Lung (tissue), 12 donors: ENCODE results near the gene LORICRIN. TPM values are rescaled to one million over a fixed set of nuclear protein-coding genes. Genes with fewer than 3 reads are reported as not detected.

Experiments used
- ATAC-seq: fragments of 200-7000 bp; cut with Tn5 transposase; one replicate; pipeline ENCODE4 v1.9.1; 2020; ENCODE audit warnings: moderate number of reproducible peaks; ENCODE audit not compliant: insufficient read depth, low FRiP score
- DNase-seq, 3 donors: peaks; one replicate each; pipeline ENCODE4 v3.0.0-alpha.2; 2013 to 2017
- H3K27ac ChIP-seq, 2 donors: one replicate each; pipeline ENCODE4 v1.5.1; 2013; ENCODE audit warnings: mild to moderate bottlenecking in 2 of 2, moderate library complexity in 2 of 2, control low read depth in 1 of 2, inconsistent platforms in 1 of 2, low read depth in 1 of 2, low read length in 1 of 2
- H3K27me3 ChIP-seq, 3 donors: one replicate each; pipeline ENCODE4 v1.5.1; 2013; ENCODE audit warnings: low read length in 2 of 3; ENCODE audit not compliant: control insufficient read depth in 3 of 3, insufficient read depth in 3 of 3
- H3K36me3 ChIP-seq, 4 donors: one replicate each; pipeline ENCODE4 v1.5.1; 2013; ENCODE audit warnings: low read length in 4 of 4, mild to moderate bottlenecking in 1 of 4, moderate library complexity in 1 of 4; ENCODE audit not compliant: control insufficient read depth in 4 of 4, insufficient read depth in 4 of 4
- H3K4me1 ChIP-seq, 5 donors: one replicate each; pipeline ENCODE4 v1.5.1; 2013; ENCODE audit warnings: low read length in 5 of 5, mild to moderate bottlenecking in 2 of 5, moderate library complexity in 1 of 5; ENCODE audit not compliant: control insufficient read depth in 5 of 5, insufficient read depth in 5 of 5
- H3K4me3 ChIP-seq: one replicate; pipeline ENCODE4 v1.5.1; 2013; ENCODE audit warnings: mild to moderate bottlenecking, control low read depth, moderate library complexity
- H3K9ac ChIP-seq, 2 donors: one replicate each; pipeline ENCODE4 v1.5.1; 2013; ENCODE audit warnings: low read length in 2 of 2, control low read depth in 1 of 2; ENCODE audit not compliant: insufficient read depth in 1 of 2
- H3K9me3 ChIP-seq, 4 donors: one replicate each; pipeline ENCODE4 v1.5.1; 2013; ENCODE audit warnings: low read length in 3 of 4, mild to moderate bottlenecking in 1 of 4, moderate library complexity in 1 of 4; ENCODE audit not compliant: control insufficient read depth in 4 of 4, insufficient read depth in 3 of 4
- WGBS, 2 donors: extraction: QIAGEN DNeasy Blood & Tissue Kit; methylation state at CpG; one replicate each; pipeline ENCODE4 v1.1.7; 2013; 5-methylcytosine and 5-hydroxymethylcytosine counted together
- polyA plus RNA-seq, 2 donors: library from polyadenylated mRNA; stranded (reverse); fragments of 200-250 nt; gene quantifications; one replicate each; pipeline ENCODE4 v1.2.1, GENCODE V29; 2013
- total RNA-seq, 2 donors: library from RNA; depleted of rRNA in 1 of 2; stranded (reverse); fragments of >200 nt in 1 of 2; gene quantifications; one replicate each; pipeline ENCODE4 v1.2.1, GENCODE V29; 2014 to 2021
- TF ChIP-seq, protein P1 (sequence below): IDR thresholded peaks from 2 replicates; pipeline ENCODE4 v1.5.1; 2012; ENCODE audit warnings: mild to moderate bottlenecking; ENCODE audit errors: control extremely low read depth, extremely low read depth
- donor health status: control.
- donor health status: control.
- donor health status: Bipolar disorder and iron deficiency.
- donor health status: healthy.
- donor health status: DM: yes; HTN: yes; CAD: no.

The LORICRIN gene
- total and polyA plus RNA-seq, 4 donors = not detected

DNA sequence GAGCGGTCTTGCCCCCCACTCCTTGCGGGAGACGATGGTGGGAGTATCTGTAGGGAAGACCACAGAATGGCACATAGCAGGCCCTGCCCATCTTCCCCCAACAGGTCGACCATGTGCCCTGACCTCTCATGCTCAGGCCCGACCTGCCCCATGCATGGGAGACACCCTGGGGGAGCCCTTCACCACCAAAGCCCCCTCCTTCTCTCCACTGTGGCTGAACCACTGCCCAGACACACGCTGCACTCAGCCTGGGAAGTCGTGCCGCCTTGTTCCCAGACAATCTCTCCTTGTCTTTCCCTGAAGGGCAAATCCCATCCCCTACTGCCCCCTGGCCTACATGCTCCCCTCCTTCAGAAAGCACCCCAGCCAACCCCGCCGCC, 47.7 kb downstream of the LORICRIN start:
- Histone ChIP-seq H3K9ac (no peak overlapping the region), H3K4me1 (no peaks in the 10 kb centered on the region), H3K36me3 (no peaks in the 10 kb centered on the region), H3K27ac (no peak overlapping the region), H3K9me3 (no peaks in the 10 kb centered on the region), H3K27me3 (no peaks in the 10 kb centered on the region), H3K4me3 (no peak overlapping the region)
- DNase-seq (no peak), ATAC-seq (no peak)
- TF ChIP-seq, protein P1, sequence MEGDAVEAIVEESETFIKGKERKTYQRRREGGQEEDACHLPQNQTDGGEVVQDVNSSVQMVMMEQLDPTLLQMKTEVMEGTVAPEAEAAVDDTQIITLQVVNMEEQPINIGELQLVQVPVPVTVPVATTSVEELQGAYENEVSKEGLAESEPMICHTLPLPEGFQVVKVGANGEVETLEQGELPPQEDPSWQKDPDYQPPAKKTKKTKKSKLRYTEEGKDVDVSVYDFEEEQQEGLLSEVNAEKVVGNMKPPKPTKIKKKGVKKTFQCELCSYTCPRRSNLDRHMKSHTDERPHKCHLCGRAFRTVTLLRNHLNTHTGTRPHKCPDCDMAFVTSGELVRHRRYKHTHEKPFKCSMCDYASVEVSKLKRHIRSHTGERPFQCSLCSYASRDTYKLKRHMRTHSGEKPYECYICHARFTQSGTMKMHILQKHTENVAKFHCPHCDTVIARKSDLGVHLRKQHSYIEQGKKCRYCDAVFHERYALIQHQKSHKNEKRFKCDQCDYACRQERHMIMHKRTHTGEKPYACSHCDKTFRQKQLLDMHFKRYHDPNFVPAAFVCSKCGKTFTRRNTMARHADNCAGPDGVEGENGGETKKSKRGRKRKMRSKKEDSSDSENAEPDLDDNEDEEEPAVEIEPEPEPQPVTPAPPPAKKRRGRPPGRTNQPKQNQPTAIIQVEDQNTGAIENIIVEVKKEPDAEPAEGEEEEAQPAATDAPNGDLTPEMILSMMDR = no peak
- 85 to 95% methylated on average over 10 of the region's 10 CpGs for WGBS, 2 donors

- no peak overlapping the region for H3K27ac ChIP-seq
- H3K27me3 ChIP-seq = no peaks in the 10 kb centered on the region
- no peak for DNase-seq
- peaks cover 0 to 1% (median 0%) of the 10 kb centered on the region in 4 donors for H3K9me3 ChIP-seq
- TF ChIP-seq, protein P1 = no peak
- 71 to 92% methylated on average over 2 of the region's 2 CpGs for WGBS, 2 donors
- no peak overlapping the region for H3K9ac ChIP-seq
- H3K4me1 ChIP-seq = no peaks in the 10 kb centered on the region
- ATAC-seq = no peak
- H3K36me3 ChIP-seq = no peaks in the 10 kb centered on the region
- H3K4me3 ChIP-seq = no peak overlapping the region
These were observed 49.1 kb downstream of the LORICRIN start for GRCh38 chr1:153308540-153308939.

DNA sequence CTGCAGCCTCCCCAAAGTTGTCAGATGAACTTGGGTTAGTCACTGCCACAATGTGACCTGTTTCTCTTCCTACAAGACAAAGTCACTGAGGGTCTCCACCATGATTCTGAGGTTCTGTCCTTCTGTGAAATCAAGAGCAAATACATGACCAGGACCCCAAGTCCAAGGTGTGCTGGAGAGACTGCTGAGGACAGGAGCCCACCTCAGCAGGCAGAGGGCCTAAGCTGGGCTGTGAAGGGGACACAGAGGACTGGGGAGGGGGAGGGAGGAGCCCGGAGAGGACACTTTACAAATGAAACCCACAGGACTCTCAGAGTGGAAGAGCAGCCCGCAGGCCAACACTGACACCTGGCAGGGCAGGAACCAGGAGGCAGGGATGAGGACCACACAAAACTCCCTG, 50.0 kb downstream of the LORICRIN start:
- H3K9ac ChIP-seq = no peak overlapping the region
- H3K4me1 ChIP-seq = no peaks in the 10 kb centered on the region
- peaks cover 0 to 1% (median 0%) of the 10 kb centered on the region in 4 donors for H3K9me3 ChIP-seq
- no peaks in the 10 kb centered on the region for H3K36me3 ChIP-seq
- DNase-seq = no peak
- WGBS, 2 donors = 78 to 84% methylated on average over 2 of the region's 2 CpGs
- H3K27me3 ChIP-seq = no peaks in the 10 kb centered on the region
- TF ChIP-seq, protein P1 = no peak
- ATAC-seq = no peak
- H3K27ac ChIP-seq = no peak overlapping the region
- H3K4me3 ChIP-seq = no peak overlapping the region

- no peak overlapping the region for H3K4me3 ChIP-seq
- DNase-seq (no peak), ATAC-seq (no peak)
- TF ChIP-seq, protein P1 = no peak
- H3K9ac ChIP-seq = no peak overlapping the region
- peaks cover 0 to 1% (median 0%) of the 10 kb centered on the region in 4 donors for H3K9me3 ChIP-seq
- H3K27ac ChIP-seq = no peak overlapping the region
- WGBS, 2 donors = 70 to 79% methylated on average over 7 of the region's 7 CpGs
- no peaks in the 10 kb centered on the region for H3K36me3 ChIP-seq
- H3K4me1 ChIP-seq = no peaks in the 10 kb centered on the region
- no peaks in the 10 kb centered on the region for H3K27me3 ChIP-seq
These were observed 51.0 kb downstream of the LORICRIN start for GRCh38 chr1:153310526-153310925.
